Stimulated activated naive CD4-positive, alpha-beta T cell treated with Interleukin-2 at 50 U/mL for 16 hours (primary cell): ENCODE data around the gene SRP9.
"Not testable (repeated sequence)": the region's sequence is repeated elsewhere in the genome, so short reads cannot be mapped to it uniquely, and the experiment has no call there.

Experiments
- DNase-seq: peaks from one replicate; lab custom pipeline; 2025; lab: John Stamatoyannopoulos, UW

Gene SRP9

GRCh38 chr1:225774281-225775147, 3.1 kb upstream of the SRP9 start:
- no peak for DNase-seq

- DNase-seq = no peak
Observed at GRCh38 chr1:225776294-225776693, 1.3 kb upstream of the SRP9 start.

- DNase-seq = peak; percentile 22
Observed at GRCh38 chr1:225777058-225777582, 506 bp upstream of the SRP9 start.

GRCh38 chr1:225778337-225778669, 677 bp downstream of the SRP9 start:
- DNase-seq = no peak

GRCh38 chr1:225779165-225779564, 1.5 kb downstream of the SRP9 start:
- not testable (repeated sequence) for DNase-seq

GRCh38 chr1:225780134-225780533, 2.5 kb downstream of the SRP9 start:
- no peak for DNase-seq

- DNase-seq = no peak
Observed at GRCh38 chr1:225780630-225781029, 3.0 kb downstream of the SRP9 start.

- DNase-seq = not testable (repeated sequence)
Observed at GRCh38 chr1:225789142-225789541, 11.5 kb downstream of the SRP9 start.

- no peak for DNase-seq
Observed at GRCh38 chr1:225794954-225795353, 17.3 kb downstream of the SRP9 start.

GRCh38 chr1:225796097-225796496, 18.5 kb downstream of the SRP9 start:
- DNase-seq = not testable (repeated sequence)

- not testable (repeated sequence) for DNase-seq
Observed at GRCh38 chr1:225801146-225801545, 23.5 kb downstream of the SRP9 start.

GRCh38 chr1:225806249-225806648, 28.6 kb downstream of the SRP9 start:
- no peak for DNase-seq

GRCh38 chr1:225806736-225807135, 29.1 kb downstream of the SRP9 start:
- DNase-seq = not testable (repeated sequence)

GRCh38 chr1:225808136-225808535, 30.5 kb downstream of the SRP9 start:
- no peak for DNase-seq

- DNase-seq = peak; percentile 46
Observed at GRCh38 chr1:225809842-225810578, 32.4 kb downstream of the SRP9 start, which contains the start of gene EPHX1. Gene EPHX1 (plus strand): TSS chr1:225810124. CDS start chr1:225828730, 18,606 bp downstream.

- not testable (repeated sequence) for DNase-seq
Observed at GRCh38 chr1:225810579-225811538, 33.2 kb downstream of the SRP9 start.

- DNase-seq = no peak
Observed at GRCh38 chr1:225811622-225812487, 34.2 kb downstream of the SRP9 start.

- no peak for DNase-seq
Observed at GRCh38 chr1:225812488-225813213, 35.0 kb downstream of the SRP9 start.

- no peak for DNase-seq
Observed at GRCh38 chr1:225813214-225813964, 35.8 kb downstream of the SRP9 start.
